KMS-11 (cell line): ENCODE data around the gene AGPS.

Experiments
- H2AFZ ChIP-seq: fragments of 200-600 bp; sonication (generic); 2 replicates; pipeline ENCODE4 v1.6.1; 2016; ENCODE audit warnings: antibody characterized with exemption, mixed run types, low read depth
- H3K27ac ChIP-seq: fragments of 200-600 bp; sonication (generic); 2 replicates; pipeline ENCODE4 v1.6.1; 2016; ENCODE audit warnings: mild to moderate bottlenecking, mixed run types
- H3K27me3 ChIP-seq: fragments of 200-600 bp; sonication (generic); 2 replicates; pipeline ENCODE4 v1.6.1; 2017; ENCODE audit warnings: mild to moderate bottlenecking, low read depth, mixed run types, moderate library complexity; ENCODE audit not compliant: insufficient read depth
- H3K36me3 ChIP-seq: fragments of 200-600 bp; sonication (generic); 2 replicates; pipeline ENCODE4 v1.6.1; 2017; ENCODE audit warnings: mild to moderate bottlenecking, mixed run types; ENCODE audit not compliant: insufficient read depth
- H3K4me1 ChIP-seq: fragments of 200-600 bp; sonication (generic); 2 replicates; pipeline ENCODE4 v1.6.1; 2016; ENCODE audit warnings: mild to moderate bottlenecking, low read depth, mixed run types; ENCODE audit not compliant: poor library complexity, severe bottlenecking
- H3K4me2 ChIP-seq: fragments of 200-600 bp; sonication (generic); 2 replicates; pipeline ENCODE4 v1.7.0; 2016; ENCODE audit warnings: mild to moderate bottlenecking, mixed run types
- H3K4me3 ChIP-seq: fragments of 200-600 bp; sonication (generic); IDR thresholded peaks from 2 replicates; pipeline ENCODE4 v1.6.1; 2017; ENCODE audit warnings: low read depth, low read length, mixed read lengths; ENCODE audit not compliant: insufficient read depth
- H3K79me2 ChIP-seq: fragments of 200-600 bp; sonication (generic); 2 replicates; pipeline ENCODE4 v1.6.1; 2016; ENCODE audit warnings: low read depth, mixed run types; ENCODE audit not compliant: insufficient read depth
- H3K9ac ChIP-seq: fragments of 200-600 bp; sonication (generic); 2 replicates; pipeline ENCODE4 v1.6.1; 2016; ENCODE audit warnings: mild to moderate bottlenecking, mixed run types
- H4K20me1 ChIP-seq: fragments of 200-600 bp; sonication (generic); 2 replicates; pipeline ENCODE4 v1.6.1; 2016; ENCODE audit warnings: mild to moderate bottlenecking, mixed run types; ENCODE audit not compliant: insufficient read depth
- CTCF ChIP-seq: fragments of 200-600 bp; sonication (generic); conservative IDR thresholded peaks from 2 replicates; pipeline ENCODE4 v1.6.1; 2017; ENCODE audit warnings: low read depth, mild to moderate bottlenecking, antibody characterized with exemption, low read length, moderate library complexity, mixed read lengths

Gene AGPS

GRCh38 chr2:177464549-177464948 is 72.0 kb downstream of the AGPS start:
- Histone ChIP-seq H3K27me3 (no peaks in the 10 kb centered on the region), H3K4me2 (no peak overlapping the region), H3K4me1 (no peaks in the 10 kb centered on the region), H4K20me1 (no peaks in the 10 kb centered on the region), H3K27ac (no peak overlapping the region), H3K4me3 (no peak overlapping the region), H3K36me3 (no peaks in the 10 kb centered on the region; the same call in 1 of the 2 replicates), H3K79me2 (no peaks in the 10 kb centered on the region), H3K9ac (no peak overlapping the region), H2AFZ (no peak overlapping the region)
- no peak for TF ChIP-seq CTCF

- Histone ChIP-seq H3K4me3 (no peak overlapping the region), H3K4me2 (no peak overlapping the region), H3K27ac (no peak overlapping the region), H3K79me2 (no peaks in the 10 kb centered on the region), H3K36me3 (no peaks in the 10 kb centered on the region; the same call in 1 of the 2 replicates), H3K27me3 (no peaks in the 10 kb centered on the region), H3K4me1 (no peaks in the 10 kb centered on the region), H2AFZ (no peak overlapping the region), H4K20me1 (no peaks in the 10 kb centered on the region), H3K9ac (no peak overlapping the region)
- no peak for TF ChIP-seq CTCF
Measured at GRCh38 chr2:177465400-177466138, 73.0 kb downstream of the AGPS start.

GRCh38 chr2:177466337-177467195 is 74.0 kb downstream of the AGPS start:
- TF ChIP-seq CTCF = no peak
- Histone ChIP-seq H3K79me2 (no peaks in the 10 kb centered on the region), H3K27ac (no peak overlapping the region), H3K36me3 (no peaks in the 10 kb centered on the region; the same call in 1 of the 2 replicates), H3K4me3 (no peak overlapping the region), H3K4me2 (no peak overlapping the region), H3K4me1 (no peaks in the 10 kb centered on the region), H4K20me1 (no peaks in the 10 kb centered on the region), H3K9ac (no peak overlapping the region), H3K27me3 (no peaks in the 10 kb centered on the region), H2AFZ (no peak overlapping the region)

- no peaks in the 10 kb centered on the region; the same call in 1 of the 2 replicates for H3K36me3 ChIP-seq
- H3K4me2 ChIP-seq = no peak overlapping the region
- no peak overlapping the region for H2AFZ ChIP-seq
- H3K4me3 ChIP-seq = no peak overlapping the region
- H3K27me3 ChIP-seq = no peaks in the 10 kb centered on the region
- no peaks in the 10 kb centered on the region for H3K79me2 ChIP-seq
- no peak for TF ChIP-seq CTCF
- no peaks in the 10 kb centered on the region for H4K20me1 ChIP-seq
- no peak overlapping the region for H3K9ac ChIP-seq
- H3K27ac ChIP-seq = no peak overlapping the region
- no peaks in the 10 kb centered on the region for H3K4me1 ChIP-seq
Measured at GRCh38 chr2:177467646-177468045, 75.1 kb downstream of the AGPS start.
